GM12891 (cell line): ENCODE data around the gene MLXIPL.

Source experiments
- POLR2A ChIP-seq: IDR thresholded peaks from 2 replicates; pipeline ENCODE4 v1.6.1; 2011; ENCODE audit warnings: low read depth, low read length, control low read depth
- POLR2AphosphoS5 ChIP-seq: IDR thresholded peaks from 2 replicates; pipeline ENCODE4 v1.6.1; 2011; ENCODE audit warnings: low read depth, low read length, control low read depth
- POU2F2 ChIP-seq: IDR thresholded peaks from 2 replicates; pipeline ENCODE4 v1.6.1; 2011; ENCODE audit warnings: low read depth, mild to moderate bottlenecking, control low read depth, low read length, moderate library complexity
- SPI1 ChIP-seq: IDR thresholded peaks from 2 replicates; pipeline ENCODE4 v1.6.1; 2011; ENCODE audit warnings: low read depth, low read length, control low read depth
- TAF1 ChIP-seq: IDR thresholded peaks from 2 replicates; pipeline ENCODE4 v1.6.1; 2011; ENCODE audit warnings: low read depth, low read length, control low read depth

DNA sequence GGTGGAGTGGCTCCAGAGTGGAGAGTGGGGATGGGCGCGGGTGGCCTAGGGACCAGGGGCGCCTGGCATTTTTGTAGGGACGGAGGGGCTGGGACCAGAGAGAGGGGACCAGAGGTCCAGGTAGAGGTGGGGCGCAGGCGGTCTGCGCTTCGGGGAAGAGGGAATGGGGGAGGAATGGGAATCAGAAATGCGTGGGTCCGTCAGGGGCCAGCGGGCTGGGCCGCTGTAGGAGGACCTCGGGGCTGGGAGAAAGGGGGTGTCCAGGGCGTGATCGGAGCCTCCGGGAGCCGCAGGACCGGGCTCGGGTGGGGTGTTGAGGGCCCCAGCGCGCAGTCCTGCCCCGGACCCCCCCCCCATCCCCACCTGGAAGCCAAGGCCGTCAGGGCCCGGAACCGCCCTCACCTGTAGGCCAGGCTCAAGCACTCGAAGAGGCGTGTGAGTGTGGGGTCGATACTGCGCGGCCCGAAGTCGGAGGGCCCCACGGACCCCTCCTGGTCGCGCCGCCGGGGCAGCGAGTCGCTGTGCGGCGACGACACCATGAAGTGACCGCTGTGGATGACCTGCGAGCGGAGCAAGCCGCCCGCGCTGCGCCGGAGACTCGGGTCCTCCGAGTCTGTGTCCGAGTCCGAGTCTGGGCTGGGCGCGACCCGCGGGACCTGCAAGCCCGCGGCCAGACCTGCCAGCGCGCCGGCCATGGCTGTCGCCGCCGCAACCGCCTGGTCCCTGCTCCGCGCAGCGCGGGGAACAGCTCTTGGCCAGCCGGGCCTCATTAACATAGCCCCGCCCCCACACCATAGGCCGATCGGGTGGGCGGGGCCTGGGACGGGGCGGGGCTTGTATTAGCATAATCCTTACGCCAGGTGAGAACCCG, at the start of gene MLXIPL:
- TF ChIP-seq POLR2AphosphoS5 (no peak), POLR2A (no peak), SPI1 (no peak), TAF1 (no peak), POU2F2 (no peak)
